Left lung (tissue), 10 donors: ENCODE results near the gene EYA2. TPM values are rescaled to one million over a fixed set of nuclear protein-coding genes. Genes with fewer than 3 reads are reported as not detected.

ENCODE experiments used
- ATAC-seq: fragments of 200-7000 bp; cut with Tn5 transposase; one replicate; pipeline ENCODE4 v1.9.1; 2020; ENCODE audit warnings: moderate library complexity
- DNase-seq, 4 donors: peaks; one replicate each; pipeline ENCODE4 v3.0.0-alpha.2; 2013 to 2020
- H3K27ac ChIP-seq, 2 donors: fragments of 200-600 bp; sonication (generic) in 1 of 2; one replicate each; pipeline versions ENCODE4 v1.5.0 to v1.8.0; 2020 to 2021
- H3K27me3 ChIP-seq, 2 donors: fragments of 200-600 bp; sonication (generic) in 1 of 2; one replicate each; pipeline versions ENCODE4 v1.5.0 to v1.8.0; 2020 to 2021
- H3K36me3 ChIP-seq, 2 donors: fragments of 200-600 bp; sonication (generic) in 1 of 2; one replicate each; pipeline versions ENCODE4 v1.5.0 to v1.8.0; 2020 to 2021
- H3K4me1 ChIP-seq, 2 donors: fragments of 200-600 bp; one replicate each; pipeline ENCODE4 v1.8.0; 2021
- H3K4me3 ChIP-seq, 2 donors: fragments of 200-600 bp; sonication (generic) in 1 of 2; one replicate each; pipeline versions ENCODE4 v1.5.0 to v1.8.0; 2020 to 2021; ENCODE audit warnings: mild to moderate bottlenecking in 1 of 2
- H3K9me3 ChIP-seq, 2 donors: fragments of 200-600 bp; sonication (generic) in 1 of 2; one replicate each; pipeline versions ENCODE4 v1.5.0 to v1.8.0; 2020 to 2021
- intact Hi-C, 2 donors: fragments of 100-400 bp; cut with DNase I; formaldehyde crosslinking; loops; one replicate each; pipeline versions ENCODE4 v1.11.2 to v1.14.2; 2022
- polyA plus RNA-seq, 6 donors: library from polyadenylated mRNA; unstranded; fragments of 120-200 nt; gene quantifications; one replicate each; pipeline ENCODE4 v1.2.1, GENCODE V29; 2013; ENCODE audit not compliant: insufficient read length in 6 of 6
- total RNA-seq, 2 donors: library from RNA; stranded (reverse); fragmentation: NEBNext Ultra II Directional; extraction: Animal tissue kit (Norgen Biotek cat#: 25700); gene quantifications; one replicate each; pipeline ENCODE4 v1.2.1, GENCODE V29; 2021
- TF ChIP-seq, protein P1 (sequence below), 2 donors: fragments of 200-600 bp; sonication (generic) in 1 of 2; IDR thresholded peaks; one replicate each; pipeline versions ENCODE4 v1.5.0 to v1.8.0; 2021; ENCODE audit warnings: antibody characterized with exemption in 2 of 2
- donor health status: DM: no; HTN: yes; CAD: no.
- donor health status: DM: no; HTN: no; CAD: no.

Gene EYA2
- total and polyA plus RNA-seq, 8 donors: 0.77 to 2.3 (median 1.2) TPM

DNA sequence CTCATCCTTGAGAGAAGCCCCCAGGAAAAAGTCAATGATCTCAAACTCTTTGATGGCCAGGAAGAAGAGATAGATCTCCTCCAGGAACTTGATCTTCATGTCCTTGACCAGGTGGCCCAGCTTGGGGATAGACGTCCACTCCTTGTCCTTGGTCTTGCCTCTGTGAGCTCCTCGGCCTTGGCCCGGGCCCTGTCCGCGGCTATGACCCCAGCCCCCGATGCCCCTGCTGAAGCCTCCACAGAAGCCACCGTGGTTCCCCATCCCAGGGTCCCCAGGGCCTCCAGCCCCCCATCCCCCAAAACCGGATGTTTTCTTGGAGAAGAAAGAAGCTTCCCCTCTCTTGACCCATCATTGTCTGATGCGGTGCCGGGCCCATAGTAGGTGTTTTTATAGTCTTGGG lies 266.8 kb downstream of the EYA2 start:
- TF ChIP-seq, protein P1, sequence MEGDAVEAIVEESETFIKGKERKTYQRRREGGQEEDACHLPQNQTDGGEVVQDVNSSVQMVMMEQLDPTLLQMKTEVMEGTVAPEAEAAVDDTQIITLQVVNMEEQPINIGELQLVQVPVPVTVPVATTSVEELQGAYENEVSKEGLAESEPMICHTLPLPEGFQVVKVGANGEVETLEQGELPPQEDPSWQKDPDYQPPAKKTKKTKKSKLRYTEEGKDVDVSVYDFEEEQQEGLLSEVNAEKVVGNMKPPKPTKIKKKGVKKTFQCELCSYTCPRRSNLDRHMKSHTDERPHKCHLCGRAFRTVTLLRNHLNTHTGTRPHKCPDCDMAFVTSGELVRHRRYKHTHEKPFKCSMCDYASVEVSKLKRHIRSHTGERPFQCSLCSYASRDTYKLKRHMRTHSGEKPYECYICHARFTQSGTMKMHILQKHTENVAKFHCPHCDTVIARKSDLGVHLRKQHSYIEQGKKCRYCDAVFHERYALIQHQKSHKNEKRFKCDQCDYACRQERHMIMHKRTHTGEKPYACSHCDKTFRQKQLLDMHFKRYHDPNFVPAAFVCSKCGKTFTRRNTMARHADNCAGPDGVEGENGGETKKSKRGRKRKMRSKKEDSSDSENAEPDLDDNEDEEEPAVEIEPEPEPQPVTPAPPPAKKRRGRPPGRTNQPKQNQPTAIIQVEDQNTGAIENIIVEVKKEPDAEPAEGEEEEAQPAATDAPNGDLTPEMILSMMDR (IDR thresholded peaks at IDR 0.05): no peak
- no peaks in the 10 kb centered on the region for H3K9me3 ChIP-seq
- ATAC-seq: no peak
- DNase-seq: no peak
- H3K27ac ChIP-seq: no peak overlapping the region
- peaks cover 0 to 8% of the 10 kb centered on the region in 2 donors for H3K27me3 ChIP-seq
- intact Hi-C loops: no loop called here
- no peaks in the 10 kb centered on the region for H3K36me3 ChIP-seq
- H3K4me1 ChIP-seq: no peaks in the 10 kb centered on the region
- H3K4me3 ChIP-seq: no peak overlapping the region

DNA sequence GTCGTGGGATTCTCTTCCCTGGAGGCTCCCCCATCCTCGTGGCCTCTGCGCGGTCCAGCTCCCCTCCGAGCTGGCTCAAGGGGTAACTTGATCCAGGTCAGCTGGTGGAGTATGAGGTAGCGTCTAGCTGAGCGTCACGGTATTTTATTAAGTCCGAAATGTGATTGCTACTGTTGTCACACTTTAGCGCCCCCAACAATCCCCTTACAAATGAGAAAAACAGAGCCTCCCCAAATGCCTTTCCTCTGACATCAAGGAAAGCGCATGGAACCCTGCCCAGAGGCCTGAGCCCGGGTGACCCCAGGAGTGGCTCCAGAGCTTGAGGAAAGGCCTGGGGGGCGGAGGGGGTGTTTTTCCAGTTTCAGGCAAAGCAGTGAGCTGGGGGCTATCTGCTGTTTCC lies 269.5 kb downstream of the EYA2 start:
- intact Hi-C loops: no loop called here
- Histone ChIP-seq H3K9me3 (no peaks in the 10 kb centered on the region), H3K36me3 (no peaks in the 10 kb centered on the region), H3K4me1 (no peaks in the 10 kb centered on the region), H3K27ac (no peak overlapping the region), H3K27me3 (peaks cover 0 to 19% of the 10 kb centered on the region in 2 donors), H3K4me3 (no peak overlapping the region)
- ATAC-seq (no peak), DNase-seq (no peak)
- TF ChIP-seq, protein P1 (IDR thresholded peaks at IDR 0.05): no peak

DNA sequence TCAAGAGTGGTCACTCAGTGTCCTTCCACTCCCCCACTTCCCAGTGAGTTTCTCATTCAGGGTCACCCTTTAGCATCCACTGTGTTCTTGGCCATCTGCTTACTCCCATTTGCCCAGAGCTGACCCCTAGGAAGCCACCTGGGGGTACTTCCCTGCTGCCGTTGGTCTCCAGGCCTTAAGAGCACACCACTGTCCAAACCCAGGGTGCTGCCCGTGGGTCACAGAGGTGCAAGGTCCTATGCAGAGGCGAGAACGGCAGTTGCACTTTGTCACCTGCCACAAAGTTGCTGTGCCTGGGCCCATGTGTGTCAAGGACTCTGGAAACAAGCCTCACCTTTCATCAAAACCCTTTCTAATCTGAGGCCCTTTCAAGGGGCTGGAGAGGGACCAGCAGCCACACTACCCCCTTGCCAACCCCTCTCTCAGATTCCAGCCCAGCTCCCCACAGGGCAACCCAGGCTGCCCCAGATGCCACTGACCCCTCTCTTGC lies 270.8 kb downstream of the EYA2 start:
- Histone ChIP-seq H3K9me3 (no peaks in the 10 kb centered on the region), H3K27ac (no peak overlapping the region), H3K4me3 (no peak overlapping the region), H3K36me3 (no peaks in the 10 kb centered on the region), H3K4me1 (no peaks in the 10 kb centered on the region), H3K27me3 (peaks cover 0 to 30% of the 10 kb centered on the region in 2 donors)
- TF ChIP-seq, protein P1 (IDR thresholded peaks at IDR 0.05): no peak
- intact Hi-C loops: no loop called here
- ATAC-seq: no peak
- no peak for DNase-seq

DNA sequence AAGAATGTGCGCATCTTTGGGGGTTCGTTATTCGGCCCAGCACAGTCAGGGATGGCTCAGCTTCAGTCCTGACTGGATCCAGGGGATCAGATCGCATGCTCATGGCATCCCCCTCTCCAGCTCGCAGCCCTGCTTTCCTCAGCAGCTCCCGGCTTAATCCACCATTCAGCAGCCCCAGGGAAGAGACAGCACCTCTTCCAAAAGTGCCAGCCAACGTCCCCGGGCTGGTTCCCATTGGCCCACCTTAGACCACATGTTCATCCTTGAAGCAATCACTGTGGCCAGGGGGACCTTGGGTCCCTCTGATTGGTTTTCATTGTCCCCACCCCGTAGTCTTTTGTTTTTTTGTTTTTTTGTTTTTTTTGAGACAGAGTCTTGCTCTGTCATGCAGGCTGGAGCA lies 273.2 kb downstream of the EYA2 start:
- H3K9me3 ChIP-seq: no peaks in the 10 kb centered on the region
- intact Hi-C loops: no loop called here
- no peak overlapping the region for H3K27ac ChIP-seq
- H3K4me1 ChIP-seq: no peaks in the 10 kb centered on the region
- DNase-seq (no peak), ATAC-seq (no peak)
- H3K27me3 ChIP-seq: peaks cover 0 to 40% of the 10 kb centered on the region in 2 donors
- no peak overlapping the region for H3K4me3 ChIP-seq
- H3K36me3 ChIP-seq: no peaks in the 10 kb centered on the region
- TF ChIP-seq, protein P1 (IDR thresholded peaks at IDR 0.05): no peak

DNA sequence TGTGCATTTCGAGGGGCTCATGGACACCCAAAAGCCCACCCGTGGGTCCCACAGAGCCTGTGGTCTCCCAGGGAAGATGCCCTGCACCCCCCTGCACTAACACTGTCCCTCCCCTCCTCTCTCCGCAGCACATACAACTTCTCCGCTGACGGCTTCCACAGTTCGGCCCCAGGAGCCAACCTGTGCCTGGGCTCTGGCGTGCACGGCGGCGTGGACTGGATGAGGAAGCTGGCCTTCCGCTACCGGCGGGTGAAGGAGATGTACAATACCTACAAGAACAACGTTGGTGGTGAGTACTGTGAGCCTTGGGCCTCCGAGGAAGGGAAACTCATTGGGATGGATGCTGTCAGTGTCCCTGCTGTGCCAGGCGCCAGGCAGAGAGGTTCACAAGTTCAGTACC lies 277.9 kb downstream of the EYA2 start:
- Histone ChIP-seq H3K4me3 (no peak overlapping the region), H3K9me3 (no peaks in the 10 kb centered on the region), H3K36me3 (no peaks in the 10 kb centered on the region), H3K27me3 (peaks cover 0 to 36% of the 10 kb centered on the region in 2 donors), H3K4me1 (no peaks in the 10 kb centered on the region), H3K27ac (no peak overlapping the region)
- TF ChIP-seq, protein P1 (IDR thresholded peaks at IDR 0.05): no peak
- no peak for ATAC-seq
- intact Hi-C loops: no loop called here
- no peak for DNase-seq
